ENCODE measurements around the gene IL1RL2. TPM values are rescaled to one million over a fixed set of nuclear protein-coding genes. Genes with fewer than 3 reads are reported as not detected.

The IL1RL2 gene
- not detected in 2 replicates for total RNA-seq
- long read RNA-seq, result 0 reads

DNA sequence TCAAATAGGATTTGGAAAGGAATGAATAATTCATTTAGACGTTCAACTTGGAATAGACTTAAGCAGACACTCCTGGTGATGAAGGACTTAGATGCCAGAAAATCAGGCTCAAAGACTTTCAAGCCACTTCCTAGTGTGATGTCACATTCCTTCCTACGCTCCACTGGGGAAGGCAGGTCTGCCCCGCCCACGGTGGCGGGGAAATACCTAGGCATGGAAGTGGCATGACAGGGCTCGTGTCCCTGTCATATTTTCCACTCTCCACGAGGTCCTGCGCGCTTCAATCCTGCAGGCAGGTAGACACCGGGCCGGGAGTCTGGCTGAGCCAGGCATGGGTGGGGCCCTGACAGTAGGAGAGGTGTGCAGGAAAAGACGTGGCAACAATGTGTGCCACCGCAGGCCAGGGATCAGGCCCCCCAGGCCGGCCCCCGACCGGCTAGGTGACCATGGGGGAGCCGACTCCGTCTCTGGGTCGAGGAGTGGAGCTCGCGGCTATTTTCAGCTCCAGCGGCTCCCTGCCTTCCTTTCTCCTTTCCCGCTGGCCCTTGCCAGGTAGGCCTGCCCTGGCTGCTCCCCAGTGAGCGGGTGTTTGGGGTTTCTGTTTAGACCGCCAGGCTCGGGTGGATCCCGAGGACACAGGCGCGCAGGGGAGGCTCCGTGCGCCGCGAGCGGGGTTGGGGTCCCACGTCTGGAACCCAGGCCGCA is at the start of gene IL1RL2:
TSS of gene IL1RL2 (plus strand) at position 233 of the 705 bp plus-strand sequence. CDS start 845 bp downstream, outside the sequence.
- Mint-ChIP-seq H3K36me3 (ENCODE audit: insufficient read depth) (no peaks in the 10 kb centered on the region), H3K9me3 (ENCODE audit: low read depth) (peaks cover 4% of the 10 kb centered on the region), H3K4me3 (ENCODE audit: low read depth) (peak within 1 kb of the TSS; percentile 73), H3K4me1 (ENCODE audit: low read depth) (peaks cover 4% of the 10 kb centered on the region), H3K27me3 (peaks cover 33% of the 10 kb centered on the region), H3K27ac (peak within 1 kb of the TSS; percentile 41)
- DNase-seq (ENCODE audit: low spot score, unreplicated experiment), result no peak
- TF ChIP-seq, protein P1, sequence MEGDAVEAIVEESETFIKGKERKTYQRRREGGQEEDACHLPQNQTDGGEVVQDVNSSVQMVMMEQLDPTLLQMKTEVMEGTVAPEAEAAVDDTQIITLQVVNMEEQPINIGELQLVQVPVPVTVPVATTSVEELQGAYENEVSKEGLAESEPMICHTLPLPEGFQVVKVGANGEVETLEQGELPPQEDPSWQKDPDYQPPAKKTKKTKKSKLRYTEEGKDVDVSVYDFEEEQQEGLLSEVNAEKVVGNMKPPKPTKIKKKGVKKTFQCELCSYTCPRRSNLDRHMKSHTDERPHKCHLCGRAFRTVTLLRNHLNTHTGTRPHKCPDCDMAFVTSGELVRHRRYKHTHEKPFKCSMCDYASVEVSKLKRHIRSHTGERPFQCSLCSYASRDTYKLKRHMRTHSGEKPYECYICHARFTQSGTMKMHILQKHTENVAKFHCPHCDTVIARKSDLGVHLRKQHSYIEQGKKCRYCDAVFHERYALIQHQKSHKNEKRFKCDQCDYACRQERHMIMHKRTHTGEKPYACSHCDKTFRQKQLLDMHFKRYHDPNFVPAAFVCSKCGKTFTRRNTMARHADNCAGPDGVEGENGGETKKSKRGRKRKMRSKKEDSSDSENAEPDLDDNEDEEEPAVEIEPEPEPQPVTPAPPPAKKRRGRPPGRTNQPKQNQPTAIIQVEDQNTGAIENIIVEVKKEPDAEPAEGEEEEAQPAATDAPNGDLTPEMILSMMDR (IDR thresholded peaks at IDR 0.05; ENCODE audit: unreplicated experiment), result no peak

DNA sequence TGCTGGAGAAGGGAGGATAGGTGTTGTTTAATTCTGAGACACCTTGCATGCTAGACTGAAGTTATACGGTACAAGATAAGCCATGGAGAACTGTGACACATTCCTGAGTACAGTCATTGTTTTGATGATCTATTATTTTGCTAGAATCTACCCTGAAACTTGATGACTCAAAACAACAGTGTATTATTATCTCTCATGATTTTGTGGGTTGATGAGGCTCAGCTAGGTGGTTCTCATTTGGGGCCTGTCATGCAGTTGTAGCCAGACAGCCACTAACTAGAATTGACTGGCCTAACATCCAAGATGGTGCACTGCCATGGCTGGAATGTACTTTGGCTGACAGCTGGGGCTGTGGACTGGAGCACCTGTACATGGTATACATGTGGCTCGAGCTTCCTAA is 49.7 kb upstream of the IL1RL2 start:
- Mint-ChIP-seq H3K27me3 (peaks cover 33% of the 10 kb centered on the region), H3K4me3 (ENCODE audit: low read depth) (no peak overlapping the region), H3K4me1 (ENCODE audit: low read depth) (no peaks in the 10 kb centered on the region), H3K9me3 (ENCODE audit: low read depth) (no peaks in the 10 kb centered on the region), H3K27ac (no peak overlapping the region), H3K36me3 (ENCODE audit: insufficient read depth) (no peaks in the 10 kb centered on the region)
- DNase-seq (ENCODE audit: low spot score, unreplicated experiment), result no peak
- TF ChIP-seq, protein P1 (IDR thresholded peaks at IDR 0.05; ENCODE audit: unreplicated experiment), result no peak

GRCh38 chr2:102138331-102138730 is 48.5 kb upstream of the IL1RL2 start:
- H3K27me3 Mint-ChIP-seq, result peaks cover 40% of the 10 kb centered on the region
- H3K4me1 Mint-ChIP-seq (ENCODE audit: low read depth), result no peaks in the 10 kb centered on the region
- H3K9me3 Mint-ChIP-seq (ENCODE audit: low read depth), result no peaks in the 10 kb centered on the region
- no peaks in the 10 kb centered on the region for H3K36me3 Mint-ChIP-seq (ENCODE audit: insufficient read depth)
- no peak for DNase-seq (ENCODE audit: low spot score, unreplicated experiment)
- no peak overlapping the region for H3K27ac Mint-ChIP-seq
- TF ChIP-seq, protein P1 (IDR thresholded peaks at IDR 0.05; ENCODE audit: unreplicated experiment), result no peak
- no peak overlapping the region for H3K4me3 Mint-ChIP-seq (ENCODE audit: low read depth)

DNA sequence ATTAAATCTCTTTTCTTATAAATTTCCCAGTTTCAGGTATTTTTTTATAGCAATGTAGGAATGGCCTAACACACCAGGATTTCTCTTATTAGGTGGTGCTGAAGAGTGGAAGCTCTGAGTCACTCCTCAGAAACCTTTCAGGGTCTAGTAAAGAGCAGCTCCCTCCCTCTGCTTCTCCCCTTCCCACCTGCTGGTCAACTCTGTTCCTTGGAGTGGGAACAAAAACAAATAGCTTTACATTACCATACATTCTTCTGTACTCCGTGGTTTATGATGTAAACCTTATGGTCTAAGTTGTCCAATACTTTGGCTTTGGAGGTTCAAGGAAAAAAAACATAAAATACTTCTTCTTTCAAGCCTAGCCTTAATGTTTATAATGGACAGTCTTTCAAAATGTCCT is 47.0 kb upstream of the IL1RL2 start:
- Mint-ChIP-seq H3K4me1 (ENCODE audit: low read depth) (no peaks in the 10 kb centered on the region), H3K27ac (no peak overlapping the region), H3K4me3 (ENCODE audit: low read depth) (no peak overlapping the region), H3K9me3 (ENCODE audit: low read depth) (no peaks in the 10 kb centered on the region), H3K36me3 (ENCODE audit: insufficient read depth) (no peaks in the 10 kb centered on the region), H3K27me3 (peaks cover 50% of the 10 kb centered on the region)
- DNase-seq (ENCODE audit: low spot score, unreplicated experiment), result no peak
- TF ChIP-seq, protein P1 (IDR thresholded peaks at IDR 0.05; ENCODE audit: unreplicated experiment), result no peak

DNA sequence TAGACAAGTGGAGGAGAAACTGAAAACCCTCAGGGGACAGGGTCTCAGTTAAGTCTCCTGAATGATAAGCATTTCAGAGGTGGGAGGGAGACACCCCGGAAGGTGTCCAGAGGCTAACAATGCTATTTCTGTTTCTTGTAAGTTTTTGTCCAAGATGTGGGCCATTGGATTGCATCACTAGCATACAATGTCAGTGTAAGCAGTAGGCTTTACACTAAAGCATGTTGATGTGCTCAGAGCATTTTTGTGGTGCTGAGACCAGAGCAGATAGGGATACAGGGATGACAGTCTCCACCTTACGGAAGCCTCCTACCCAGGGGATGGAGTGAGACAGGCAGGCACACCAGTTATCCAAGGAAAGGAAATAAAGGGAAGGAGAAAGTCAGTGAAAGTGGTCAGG is 46.4 kb upstream of the IL1RL2 start:
- Mint-ChIP-seq H3K36me3 (ENCODE audit: insufficient read depth) (no peaks in the 10 kb centered on the region), H3K27ac (no peak overlapping the region), H3K9me3 (ENCODE audit: low read depth) (no peaks in the 10 kb centered on the region), H3K27me3 (peaks cover 53% of the 10 kb centered on the region), H3K4me3 (ENCODE audit: low read depth) (peak overlapping the region; percentile 58), H3K4me1 (ENCODE audit: low read depth) (no peaks in the 10 kb centered on the region)
- no peak for DNase-seq (ENCODE audit: low spot score, unreplicated experiment)
- TF ChIP-seq, protein P1 (IDR thresholded peaks at IDR 0.05; ENCODE audit: unreplicated experiment), result no peak

All from progenitor cell of endocrine pancreas (in vitro differentiated cells).